ENCODE results near the gene NET1.

Gene NET1

DNA sequence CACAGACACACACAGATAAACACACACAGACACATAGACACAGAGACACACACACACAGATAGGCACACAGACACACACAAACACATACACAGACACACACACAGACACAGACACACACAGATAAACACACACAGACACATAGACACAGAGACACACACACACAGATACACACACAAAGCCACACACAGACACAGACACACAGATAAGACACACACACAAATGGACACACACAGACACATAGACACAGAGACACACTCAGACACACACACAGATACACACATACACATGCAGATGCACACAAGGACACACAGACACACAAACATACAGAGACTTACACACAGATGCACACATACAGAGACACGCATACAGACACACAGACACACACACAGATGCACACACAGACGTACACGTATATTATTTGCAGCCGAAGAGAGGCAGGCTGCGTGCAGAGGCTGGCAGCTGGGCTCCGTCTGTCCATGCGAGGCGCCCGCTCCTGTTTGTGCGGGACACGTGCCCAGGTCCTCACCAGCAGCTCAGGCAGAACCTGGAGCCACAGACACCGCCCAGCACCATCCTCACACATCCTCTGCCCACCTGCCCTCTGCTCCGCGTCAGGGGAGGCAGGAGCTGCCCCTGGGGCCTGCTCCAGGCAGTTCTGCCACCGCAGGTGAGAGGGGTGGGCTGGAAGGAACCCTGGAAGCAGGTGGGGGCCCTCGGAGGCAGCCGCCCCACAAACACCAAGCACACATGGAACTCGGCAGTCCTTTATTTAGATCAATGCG lies 85.8 kb downstream of the NET1 start:
- no peak overlapping the region for H3K4me3 ChIP-seq (ENCODE audit: low read depth in 1 of 2, low read length in 2 of 2)
- H3K4me2 ChIP-seq (ENCODE audit: insufficient read depth, low read length), result no peak overlapping the region
- DNase-seq, result no peak
- H3K4me1 ChIP-seq (ENCODE audit: insufficient read depth, low read length), result no peaks in the 10 kb centered on the region
- no peak overlapping the region for H3K9ac ChIP-seq (ENCODE audit: low read depth, low read length)
- H3K27ac ChIP-seq (ENCODE audit: low read length), result no peak overlapping the region
- TF ChIP-seq CTCF (IDR thresholded peaks at IDR 0.05; ENCODE audit: borderline replicate concordance, extremely low read depth, low read length, poor library complexity, severe bottlenecking), result no peak
- TF ChIP-seq EZH2 (IDR thresholded peaks at IDR 0.05; ENCODE audit: borderline replicate concordance, low read depth, low read length, severe bottlenecking), result no peak
- H3K36me3 ChIP-seq (ENCODE audit: insufficient read depth, low read length), result no peaks in the 10 kb centered on the region
- H3K27me3 ChIP-seq (ENCODE audit: insufficient read depth, low read length, poor library complexity), result peaks cover 5% of the 10 kb centered on the region
- no peaks in the 10 kb centered on the region for H3K79me2 ChIP-seq (ENCODE audit: insufficient read depth, low read length)
- H3K9me3 ChIP-seq (ENCODE audit: insufficient read depth, low read length, severe bottlenecking), result no peaks in the 10 kb centered on the region
- ATAC-seq (ENCODE audit: insufficient read depth, low read depth), result no peak
- H4K20me1 ChIP-seq (ENCODE audit: insufficient read depth, low read length), result peaks cover 2% of the 10 kb centered on the region; the same call in 1 of the 2 replicates
- H2AFZ ChIP-seq (ENCODE audit: low read depth, low read length), result no peak overlapping the region

DNA sequence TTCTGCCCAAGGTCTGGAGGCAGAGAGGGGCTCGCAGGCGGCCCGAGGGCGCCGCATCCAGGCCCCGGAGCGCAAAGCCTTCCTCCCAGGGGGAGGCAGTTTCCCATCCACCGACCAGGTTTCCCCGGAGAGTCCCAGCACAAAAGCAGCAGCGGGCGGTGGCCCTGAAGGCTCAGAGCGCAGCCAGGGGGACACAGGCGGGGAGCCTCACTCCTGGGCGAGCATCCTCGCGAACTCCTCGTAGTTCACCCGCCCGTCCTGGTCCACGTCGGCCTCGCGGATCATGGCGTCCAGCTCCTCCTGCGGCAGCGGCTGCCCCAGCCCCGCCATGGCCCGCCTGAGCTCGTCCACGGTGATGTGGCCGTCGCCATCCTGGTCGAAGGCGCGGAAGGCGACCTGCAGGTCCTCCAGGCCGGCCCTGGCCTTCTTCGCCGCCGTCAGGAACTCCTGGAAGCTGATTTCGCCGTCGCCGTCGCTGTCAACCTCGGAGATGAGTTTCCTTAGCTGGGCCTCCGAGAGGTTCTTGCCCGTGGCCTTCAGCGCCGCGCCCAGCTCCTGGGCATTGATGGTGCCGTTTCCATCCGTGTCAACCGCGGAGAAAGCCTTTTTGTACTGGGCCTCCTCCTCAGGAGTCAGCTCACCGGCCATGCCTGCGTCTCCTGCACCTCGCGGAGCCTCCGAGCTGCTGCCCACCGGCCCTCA lies 86.6 kb downstream of the NET1 start:
- no peak for TF ChIP-seq EZH2 (IDR thresholded peaks at IDR 0.05; ENCODE audit: borderline replicate concordance, low read depth, low read length, severe bottlenecking)
- no peak for TF ChIP-seq CTCF (IDR thresholded peaks at IDR 0.05; ENCODE audit: borderline replicate concordance, extremely low read depth, low read length, poor library complexity, severe bottlenecking)
- H3K4me2 ChIP-seq (ENCODE audit: insufficient read depth, low read length), result no peak overlapping the region
- no peaks in the 10 kb centered on the region for H3K36me3 ChIP-seq (ENCODE audit: insufficient read depth, low read length)
- H3K9me3 ChIP-seq (ENCODE audit: insufficient read depth, low read length, severe bottlenecking), result no peaks in the 10 kb centered on the region
- H3K4me3 ChIP-seq (ENCODE audit: low read depth in 1 of 2, low read length in 2 of 2), result no peak overlapping the region
- H3K27me3 ChIP-seq (ENCODE audit: insufficient read depth, low read length, poor library complexity), result peaks cover 6% of the 10 kb centered on the region
- ATAC-seq (ENCODE audit: insufficient read depth, low read depth) (no peak), DNase-seq (no peak)
- H3K79me2 ChIP-seq (ENCODE audit: insufficient read depth, low read length), result no peaks in the 10 kb centered on the region
- no peak overlapping the region for H2AFZ ChIP-seq (ENCODE audit: low read depth, low read length)
- H4K20me1 ChIP-seq (ENCODE audit: insufficient read depth, low read length), result peaks cover 2% of the 10 kb centered on the region; the same call in 1 of the 2 replicates
- no peak overlapping the region for H3K27ac ChIP-seq (ENCODE audit: low read length)
- no peak overlapping the region for H3K9ac ChIP-seq (ENCODE audit: low read depth, low read length)
- no peaks in the 10 kb centered on the region for H3K4me1 ChIP-seq (ENCODE audit: insufficient read depth, low read length)

DNA sequence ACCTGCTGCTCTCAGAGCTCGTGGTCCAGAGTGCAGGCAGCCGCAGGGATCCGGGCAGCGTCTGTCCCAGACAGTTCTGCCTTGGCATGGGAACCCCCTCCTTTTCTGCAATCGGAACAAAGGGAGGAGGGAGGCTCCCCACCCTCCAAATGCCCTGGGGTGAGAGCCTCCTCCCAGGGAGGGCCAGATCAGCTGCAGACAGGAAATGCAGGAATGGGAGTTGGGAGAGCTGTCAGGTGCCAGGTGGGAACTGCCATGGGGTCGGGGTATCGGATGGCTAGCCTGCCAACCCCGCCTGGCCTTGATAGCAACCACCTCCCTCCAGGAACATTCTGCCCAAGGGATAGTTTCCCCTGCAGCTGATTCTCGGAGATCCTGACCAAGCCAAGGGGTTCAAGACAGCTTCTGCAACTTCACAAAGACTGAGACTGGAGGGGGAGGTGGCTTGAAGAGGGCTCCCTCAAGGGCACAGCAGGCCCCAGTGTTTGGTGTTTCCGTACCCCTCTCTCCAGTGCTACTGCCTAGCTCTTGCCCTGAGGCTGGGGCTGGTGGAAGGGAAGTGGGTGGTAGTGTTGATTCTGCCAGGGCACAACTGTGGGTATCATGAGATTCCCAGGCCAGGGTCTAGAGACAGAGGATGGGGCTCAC lies 87.3 kb downstream of the NET1 start, which contains the start of gene CALML5:
Gene CALML5 (minus strand): TSS at position 78 of the 648 bp plus-strand sequence. CDS start 132 bp downstream, outside the sequence.
- no peak within 1 kb of the TSS for H3K9ac ChIP-seq (ENCODE audit: low read depth, low read length)
- DNase-seq (no peak), ATAC-seq (ENCODE audit: insufficient read depth, low read depth) (no peak)
- H3K79me2 ChIP-seq (ENCODE audit: insufficient read depth, low read length), result no peaks in the 10 kb centered on the region
- H3K27ac ChIP-seq (ENCODE audit: low read length), result no peak within 1 kb of the TSS
- no peaks in the 10 kb centered on the region for H3K9me3 ChIP-seq (ENCODE audit: insufficient read depth, low read length, severe bottlenecking)
- no peak for TF ChIP-seq CTCF (IDR thresholded peaks at IDR 0.05; ENCODE audit: borderline replicate concordance, extremely low read depth, low read length, poor library complexity, severe bottlenecking)
- TF ChIP-seq EZH2 (IDR thresholded peaks at IDR 0.05; ENCODE audit: borderline replicate concordance, low read depth, low read length, severe bottlenecking), result no peak
- H4K20me1 ChIP-seq (ENCODE audit: insufficient read depth, low read length), result peaks cover 2% of the 10 kb centered on the region; the same call in 1 of the 2 replicates
- H2AFZ ChIP-seq (ENCODE audit: low read depth, low read length), result no peak within 1 kb of the TSS
- peaks cover 10% of the 10 kb centered on the region for H3K27me3 ChIP-seq (ENCODE audit: insufficient read depth, low read length, poor library complexity)
- H3K4me3 ChIP-seq (ENCODE audit: low read depth in 1 of 2, low read length in 2 of 2), result no peak within 1 kb of the TSS
- no peak within 1 kb of the TSS for H3K4me2 ChIP-seq (ENCODE audit: insufficient read depth, low read length)
- no peaks in the 10 kb centered on the region for H3K4me1 ChIP-seq (ENCODE audit: insufficient read depth, low read length)
- no peaks in the 10 kb centered on the region for H3K36me3 ChIP-seq (ENCODE audit: insufficient read depth, low read length)
